Bladder microvascular endothelial cell (primary cell): ENCODE results near the gene UBE2F. TPM values are rescaled to one million over a fixed set of nuclear protein-coding genes. Genes with fewer than 3 reads are reported as not detected.

ENCODE experiments used
- total RNA-seq: library from RNA; depleted of rRNA; stranded (reverse); fragments of >200 nt; gene quantifications from 2 replicates; pipeline ENCODE4 v1.2.3, GENCODE V29; 2014

Gene UBE2F
- 28.3 and 38.3 TPM in 2 replicates for total RNA-seq

GRCh38 chr2:237966565-237967462 is at the start of gene UBE2F:
Gene UBE2F, plus strand, starts transcription at chr2:237967014. Its CDS starts 6,094 bp downstream, at chr2:237973108.

GRCh38 chr2:238060542-238061314 is 93.9 kb downstream of the UBE2F start, which contains the start of gene SCLY:
Gene SCLY, plus strand, starts transcription at chr2:238061001. Its CDS starts 54 bp downstream, at chr2:238061055.

Other genes with a start within 250 kb of the UBE2F start
- 0.31 and 0.32 TPM in 2 replicates for gene RBM44, start 168.2 kb upstream of the UBE2F start, total RNA-seq
- gene RAMP1, start 107.4 kb upstream of the UBE2F start, total RNA-seq: 0.25 TPM in 1 of 2 replicates, not detected in the other
- gene SCLY, start 94.0 kb downstream of the UBE2F start, total RNA-seq: 18.5 and 23.3 TPM in 2 replicates
- gene ESPNL, start 133.3 kb downstream of the UBE2F start, total RNA-seq: not detected in 2 replicates
- gene KLHL30, start 171.7 kb downstream of the UBE2F start, total RNA-seq: under 0.01 TPM in 1 of 2 replicates, not detected in the other
- gene ERFE, start 192.0 kb downstream of the UBE2F start, total RNA-seq: 0.19 and 0.65 TPM in 2 replicates
- 19.4 and 34.5 TPM in 2 replicates for gene ILKAP, start 236.7 kb downstream of the UBE2F start, total RNA-seq